ENCODE data around the gene ZNF276. TPM values are rescaled to one million over a fixed set of nuclear protein-coding genes. Genes with fewer than 3 reads are reported as not detected.

Gene ZNF276
- total RNA-seq, 1 experiment from 2014 or later: 18.6 TPM

GRCh38 chr16:89691986-89692569, 29.3 kb upstream of the ZNF276 start:
- H3K23me2 ChIP-seq (ENCODE audit: insufficient read length, low read depth, low read length, poor library complexity, severe bottlenecking): peaks cover 6% of the 10 kb centered on the region
- no peak overlapping the region for H3K23ac ChIP-seq (ENCODE audit: insufficient read length, low read depth, low read length)
- no peaks in the 10 kb centered on the region for H3K79me2 ChIP-seq (ENCODE audit: insufficient read depth, low read length)
- Mint-ChIP-seq H3K4me3 (no peak overlapping the region), H3K36me3 (ENCODE audit: insufficient read depth in 1 of 3, low read depth in 3 of 3) (peaks cover 36 to 72% (median 54%) of the 10 kb centered on the region in 3 experiments), H3K27ac (no peak overlapping the region; a peak in 1 of 7 replicates), H3K4me1 (peaks cover 6 to 7% of the 10 kb centered on the region in 2 experiments), H3K9me3 (no peaks in the 10 kb centered on the region; a peak in 1 of 5 replicates), H3K27me3 (ENCODE audit: low read depth) (peaks cover 2% of the 10 kb centered on the region; the same call in 1 of the 2 replicates)
- H3K4ac ChIP-seq (ENCODE audit: low read depth, low read length): no peak overlapping the region
- no CpG with 5 or more reads among the region's 13 CpGs for WGBS (ENCODE audit: extremely low coverage, insufficient read length, low lambda C conversion rate)
- no peak overlapping the region for H2BK120ac ChIP-seq (ENCODE audit: low read depth, low read length, poor library complexity, severe bottlenecking)
- H4K20me1 ChIP-seq (ENCODE audit: control insufficient read depth, insufficient read depth, insufficient read length): no peaks in the 10 kb centered on the region
- no peak overlapping the region for H2BK15ac ChIP-seq (ENCODE audit: low read depth, low read length)
- H3K14ac ChIP-seq (ENCODE audit: insufficient read depth, low read length): no peak overlapping the region
- H3T11ph ChIP-seq (ENCODE audit: low read length): no peak overlapping the region
- H3K9ac ChIP-seq (ENCODE audit: extremely low read depth, insufficient read length, low read length): no peak overlapping the region
- H4K5ac ChIP-seq (ENCODE audit: insufficient read length, low read depth, low read length): no peak overlapping the region
- no peak overlapping the region for H3K27ac ChIP-seq (ENCODE audit: insufficient read length, low read depth, low read length)
- no peak overlapping the region for H3K56ac ChIP-seq (ENCODE audit: insufficient read length, low read depth, low read length)
- no peak overlapping the region for H2BK12ac ChIP-seq (ENCODE audit: insufficient read length, low read depth, low read length)
- no peaks in the 10 kb centered on the region for H3K27me3 ChIP-seq (ENCODE audit: insufficient read depth, low read length)
- no peak overlapping the region for H3K18ac ChIP-seq (ENCODE audit: insufficient read length, low read depth, low read length)
- no peak overlapping the region for H2AFZ ChIP-seq (ENCODE audit: low read length)
- H2BK20ac ChIP-seq (ENCODE audit: low read depth, low read length, poor library complexity, severe bottlenecking): no peak overlapping the region
- no peak overlapping the region for H2AK5ac ChIP-seq (ENCODE audit: insufficient read length, low read length)
- no peak overlapping the region for H4K8ac ChIP-seq (replicated peaks; ENCODE audit: insufficient read length, low read depth, low read length)
- H3K79me1 ChIP-seq (ENCODE audit: insufficient read depth, low read depth, low read length, poor library complexity, severe bottlenecking): no peaks in the 10 kb centered on the region
- H3K4me2 ChIP-seq (ENCODE audit: insufficient read depth, insufficient read length, low read length): no peak overlapping the region
- DNase-seq: no peak
- no peak for TF ChIP-seq CTCF (conservative IDR thresholded peaks at IDR 0.05)
- H3K4me1 ChIP-seq (ENCODE audit: insufficient read depth, low read length): no peaks in the 10 kb centered on the region
- H2BK5ac ChIP-seq (ENCODE audit: insufficient read length, low read length): no peak overlapping the region
- no peaks in the 10 kb centered on the region for H3K9me3 ChIP-seq (ENCODE audit: control insufficient read depth, low read depth, low read length)
- H4K91ac ChIP-seq (ENCODE audit: insufficient read length, low read depth, low read length): no peak overlapping the region

Measured in H9 (cell line).